K562 (cell line): ENCODE measurements around the gene RIPOR1. TPM values are rescaled to one million over a fixed set of nuclear protein-coding genes. Genes with fewer than 3 reads are reported as not detected.

Source experiments
- CTBP1 ChIP-seq: fragments of 450-650 bp; IDR thresholded peaks from 2 replicates; pipeline ENCODE4 v1.6.1; 2016; ENCODE audit warnings: borderline replicate concordance
- FIP1L1 ChIP-seq: fragments of 200-400 bp; formaldehyde crosslinking; IDR thresholded peaks from 2 replicates; pipeline ENCODE4 v1.6.1; 2018; ENCODE audit warnings: mild to moderate bottlenecking, low read depth, low read length; ENCODE audit not compliant: poor library complexity, severe bottlenecking
- HNRNPL ChIP-seq: fragments of 200-400 bp; formaldehyde crosslinking; IDR thresholded peaks from 2 replicates; pipeline ENCODE4 v1.6.1; 2017; ENCODE audit warnings: low read depth, mild to moderate bottlenecking, low read length
- IRF2 ChIP-seq: sonication (generic); formaldehyde crosslinking; IDR thresholded peaks from 2 replicates; pipeline ENCODE4 v1.8.1; 2022; ENCODE audit warnings: mild to moderate bottlenecking, missing genetic modification reagents
- KDM5B ChIP-seq: fragments of 200-600 bp; sonication (generic); IDR thresholded peaks from 2 replicates; pipeline ENCODE4 v1.6.1; 2012; ENCODE audit warnings: low read depth, mild to moderate bottlenecking, moderate library complexity, low read length, control low read depth, inconsistent platforms; ENCODE audit not compliant: insufficient replicate concordance
- L3MBTL2 ChIP-seq: fragments of 450-650 bp; IDR thresholded peaks from 2 replicates; pipeline ENCODE4 v1.6.1; 2016; ENCODE audit warnings: mild to moderate bottlenecking, moderate library complexity
- MAX ChIP-seq: sonication (generic); formaldehyde crosslinking; IDR thresholded peaks from 2 replicates; pipeline ENCODE4 v1.9.0; 2022; ENCODE audit warnings: mild to moderate bottlenecking, missing genetic modification reagents
- MYC ChIP-seq, 2 experiments: fragments of 250-450 bp in 1 of 2; sonication (Bioruptor Pico) in 1 of 2; IDR thresholded peaks; 2 replicates each; pipeline versions ENCODE4 v1.5.1 to v1.6.1; 2012 to 2021; ENCODE audit warnings: low read depth in 2 of 2, borderline replicate concordance in 1 of 2, improper control_type of control experiment in 1 of 2, low read length in 1 of 2, mild to moderate bottlenecking in 1 of 2, moderate library complexity in 1 of 2
- NRF1 ChIP-seq, 2 experiments: fragments of 450-650 bp; IDR thresholded peaks in 1 of 2; conservative IDR thresholded peaks in 1 of 2; 2 replicates each; pipeline ENCODE4 v1.6.1; 2014; ENCODE audit warnings: mild to moderate bottlenecking in 2 of 2
- PHF20 ChIP-seq: fragments of 450-650 bp; IDR thresholded peaks from 2 replicates; pipeline ENCODE4 v1.6.1; 2018; ENCODE audit not compliant: partially characterized antibody
- PHF8 ChIP-seq: fragments of 200-600 bp; sonication (generic); IDR thresholded peaks from 2 replicates; pipeline ENCODE4 v1.6.1; 2012; ENCODE audit warnings: mixed run types, mild to moderate bottlenecking, inconsistent platforms, low read length, moderate library complexity, borderline replicate concordance
- POLR2G ChIP-seq: fragments of 200-400 bp; formaldehyde crosslinking; IDR thresholded peaks from 2 replicates; pipeline ENCODE4 v1.6.1; 2017; ENCODE audit warnings: low read depth, mild to moderate bottlenecking, antibody characterized with exemption, low read length, moderate library complexity
- RBM22 ChIP-seq: fragments of 200-400 bp; formaldehyde crosslinking; IDR thresholded peaks from 2 replicates; pipeline ENCODE4 v1.6.1; 2018; ENCODE audit warnings: low read length, low read depth; ENCODE audit not compliant: poor library complexity, severe bottlenecking
- RBM34 ChIP-seq: fragments of 200-400 bp; formaldehyde crosslinking; IDR thresholded peaks from 2 replicates; pipeline ENCODE4 v1.6.1; 2018; ENCODE audit warnings: low read length, borderline replicate concordance; ENCODE audit not compliant: insufficient read depth
- YY1 ChIP-seq, 3 experiments: IDR thresholded peaks; 2 replicates each; pipeline ENCODE4 v1.6.1; 2011; ENCODE audit warnings: low read length in 2 of 3, mild to moderate bottlenecking in 2 of 3, moderate library complexity in 2 of 3, borderline replicate concordance in 1 of 3, control low read depth in 1 of 3, low read depth in 1 of 3; ENCODE audit not compliant: insufficient read depth in 3 of 3, insufficient replicate concordance in 2 of 3, control insufficient read depth in 1 of 3, insufficient read length in 1 of 3; ENCODE audit errors: extremely low read depth in 1 of 3
- ZBTB1 ChIP-seq: sonication (generic); formaldehyde crosslinking; IDR thresholded peaks from 2 replicates; pipeline ENCODE4 v1.8.1; 2023; ENCODE audit warnings: missing genetic modification reagents, low read depth, mild to moderate bottlenecking, borderline replicate concordance
- ZNF121 ChIP-seq: sonication (generic); formaldehyde crosslinking; conservative IDR thresholded peaks from 2 replicates; pipeline ENCODE4 v1.8.0; 2022; ENCODE audit warnings: missing genetic modification reagents
- ZNF175 ChIP-seq: fragments of 200-800 bp; sonication (Bioruptor generic); IDR thresholded peaks from 2 replicates; pipeline ENCODE4 v1.6.1; 2016; ENCODE audit warnings: low read depth, mild to moderate bottlenecking, missing genetic modification characterization, missing compliant biosample characterization
- ZNF3 ChIP-seq: fragments of 250-450 bp; sonication (Bioruptor Pico); IDR thresholded peaks from 2 replicates; pipeline ENCODE4 v1.5.0; 2021; ENCODE audit warnings: mild to moderate bottlenecking, moderate library complexity
- polyA plus RNA-seq, 8 experiments: library from polyadenylated mRNA; depleted of rRNA in 4 of 8; stranded (reverse) in 5 of 8; unstranded in 3 of 8; fragments of >200 nt; fragmentation: Nextera tagmentation in 2 of 8; fragmentation: Illumina TruSeq in 1 of 8; extraction: Ambion mirVana in 2 of 8; extraction: Trizol in 1 of 8; gene quantifications; 2 replicates each; pipeline versions ENCODE4 v1.2.1 to v1.2.3, GENCODE V29; 2011 to 2014; ENCODE audit warnings: inconsistent platforms in 1 of 8, missing spikeins in 1 of 8
- total RNA-seq, 7 experiments: library from RNA; depleted of rRNA in 6 of 7; stranded (reverse); fragments of >200 nt in 6 of 7; fragmentation: Illumina TruSeq in 2 of 7; extraction: Trizol in 2 of 7; gene quantifications; 2 replicates each; pipeline versions ENCODE4 v1.2.1 to v1.2.3, GENCODE V29; 2011 to 2021; ENCODE audit warnings: low replicate concordance in 1 of 7
- TF ChIP-seq, protein P1 (sequence below): fragments of 450-650 bp; formaldehyde crosslinking; IDR thresholded peaks from 2 replicates; pipeline ENCODE4 v1.4.0; 2022; ENCODE audit warnings: missing genetic modification characterization
- TF ChIP-seq, protein P2 (sequence below): fragments of 450-650 bp; IDR thresholded peaks from 2 replicates; pipeline ENCODE4 v1.6.1; 2016

RIPOR1 gene
- total and polyA plus RNA-seq, 9 of the 15 experiments (the other 6 are each of a cell fraction or from before 2014, with no cell fraction given) = 0.36 to 31.1 (median 3.0) TPM

DNA sequence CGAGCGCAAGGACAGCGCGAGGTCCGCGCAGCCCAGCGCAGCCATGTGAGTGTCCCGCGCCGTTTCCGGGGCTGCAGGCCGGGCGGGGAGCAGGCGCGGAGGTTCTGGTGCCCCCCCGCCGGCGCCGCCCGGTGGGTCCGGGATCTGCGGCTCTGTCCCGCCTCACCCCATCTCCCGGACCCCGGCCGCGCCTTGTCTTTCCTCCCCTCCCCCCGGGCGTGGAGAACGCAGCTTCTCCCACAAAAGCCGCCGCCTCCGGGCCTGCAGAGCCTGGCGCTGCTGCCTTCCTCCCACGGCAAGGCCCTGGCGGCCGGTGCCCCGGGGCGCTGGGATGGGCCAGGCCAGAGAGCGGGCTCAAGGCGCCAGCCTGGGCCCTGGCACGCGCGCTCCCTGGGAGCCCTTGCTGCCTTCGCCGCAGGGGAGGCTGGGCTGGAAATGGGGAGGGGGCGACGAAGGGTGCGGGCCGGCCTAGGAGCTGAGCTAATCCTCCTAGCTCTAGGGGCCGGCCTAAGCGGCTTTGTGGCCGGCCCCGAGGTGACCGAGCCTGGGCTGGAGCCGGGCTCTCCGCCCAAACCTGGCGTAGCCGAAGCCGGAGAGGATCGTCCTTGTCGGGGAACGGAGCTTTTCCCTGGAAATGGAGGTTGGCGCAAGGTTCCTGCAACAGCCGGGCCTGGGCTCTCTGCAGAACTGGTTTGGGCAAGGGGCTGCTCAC lies 397 bp downstream of the RIPOR1 start (continued):
- TF ChIP-seq, protein P1, sequence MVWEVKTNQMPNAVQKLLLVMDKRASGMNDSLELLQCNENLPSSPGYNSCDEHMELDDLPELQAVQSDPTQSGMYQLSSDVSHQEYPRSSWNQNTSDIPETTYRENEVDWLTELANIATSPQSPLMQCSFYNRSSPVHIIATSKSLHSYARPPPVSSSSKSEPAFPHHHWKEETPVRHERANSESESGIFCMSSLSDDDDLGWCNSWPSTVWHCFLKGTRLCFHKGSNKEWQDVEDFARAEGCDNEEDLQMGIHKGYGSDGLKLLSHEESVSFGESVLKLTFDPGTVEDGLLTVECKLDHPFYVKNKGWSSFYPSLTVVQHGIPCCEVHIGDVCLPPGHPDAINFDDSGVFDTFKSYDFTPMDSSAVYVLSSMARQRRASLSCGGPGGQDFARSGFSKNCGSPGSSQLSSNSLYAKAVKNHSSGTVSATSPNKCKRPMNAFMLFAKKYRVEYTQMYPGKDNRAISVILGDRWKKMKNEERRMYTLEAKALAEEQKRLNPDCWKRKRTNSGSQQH (CRISPR knock-in tag) = 0 out of 2 replicates have a peak, but pooled peaks have one; percentile 18
- TF ChIP-seq HNRNPL (peak; percentile 90), PHF20 (peak; percentile 41), MYC (IDR thresholded peaks at IDR 0.05; ENCODE audit: low read depth, low read length) (0 out of 2 replicates have a peak, but pooled peaks have one; percentile 14), MYC (CRISPR knock-in tag; IDR thresholded peaks at IDR 0.05; ENCODE audit: borderline replicate concordance, low read depth) (no peak), NRF1 (conservative IDR thresholded peaks at IDR 0.05 in 1 of 2, IDR thresholded peaks at IDR 0.05 in 1 of 2) (peak; percentile 65 to 67; a peak in 2 of 4 replicates), RBM34 (0 out of 2 replicates have a peak, but pooled peaks have one; percentile 47), PHF8 (peak; percentile 68; the same call in 1 of the 2 replicates), MAX (CRISPR knock-in tag) (peak; percentile 12), ZNF175 (no peak), L3MBTL2 (peak; percentile 72), KDM5B (peak; percentile 32), CTBP1 (0 out of 2 replicates have a peak, but pooled peaks have one; percentile 28), IRF2 (CRISPR knock-in tag) (no peak), YY1 (IDR thresholded peaks at IDR 0.05; ENCODE audit: borderline replicate concordance in 1 of 3, control insufficient read depth in 1 of 3, extremely low read depth in 1 of 3, insufficient read depth in 3 of 3, insufficient read length in 1 of 3, insufficient replicate concordance in 2 of 3, low read depth in 1 of 3, low read length in 2 of 3) (peak in 1 of 3 experiments; percentile 37), ZNF121 (CRISPR knock-in tag) (peak; percentile 27; the same call in 1 of the 2 replicates), POLR2G (peak; percentile 82), RBM22 (peak; percentile 30), ZNF3 (CRISPR knock-in tag) (no peak), ZBTB1 (CRISPR knock-in tag) (peak; percentile 30; the same call in 1 of the 2 replicates), FIP1L1 (peak; percentile 44)
- TF ChIP-seq, protein P2, sequence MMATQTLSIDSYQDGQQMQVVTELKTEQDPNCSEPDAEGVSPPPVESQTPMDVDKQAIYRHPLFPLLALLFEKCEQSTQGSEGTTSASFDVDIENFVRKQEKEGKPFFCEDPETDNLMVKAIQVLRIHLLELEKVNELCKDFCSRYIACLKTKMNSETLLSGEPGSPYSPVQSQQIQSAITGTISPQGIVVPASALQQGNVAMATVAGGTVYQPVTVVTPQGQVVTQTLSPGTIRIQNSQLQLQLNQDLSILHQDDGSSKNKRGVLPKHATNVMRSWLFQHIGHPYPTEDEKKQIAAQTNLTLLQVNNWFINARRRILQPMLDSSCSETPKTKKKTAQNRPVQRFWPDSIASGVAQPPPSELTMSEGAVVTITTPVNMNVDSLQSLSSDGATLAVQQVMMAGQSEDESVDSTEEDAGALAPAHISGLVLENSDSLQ = no peak
